Activated CD4-positive, alpha-beta memory T cell treated with anti-CD3 and anti-CD28 coated beads for 36 hours (primary cell): ENCODE data around the gene SDK1. TPM values are rescaled to one million over a fixed set of nuclear protein-coding genes. Genes with fewer than 3 reads are reported as not detected.

Source experiments
- CTCF ChIA-PET: fragments of 350-600 bp; sonication (Branson Sonifier 250); formaldehyde crosslinking; loops from one replicate; lab custom pipeline; 2021; ENCODE audit warnings: antibody characterized with exemption, inconsistent platforms; lab: Charles Lee
- POLR2A ChIA-PET: fragments of 350-600 bp; sonication (Branson Sonifier 250); formaldehyde crosslinking; loops from one replicate; lab custom pipeline; 2021; ENCODE audit warnings: antibody characterized with exemption; lab: Charles Lee
- DNase-seq: peaks from one replicate; pipeline ENCODE4 v3.0.0-alpha.2; 2020
- H3K27ac Mint-ChIP-seq: one replicate; pipeline ENCODE4 v1.8.0; 2021; ENCODE audit warnings: mixed read lengths
- H3K27me3 Mint-ChIP-seq: one replicate; pipeline ENCODE4 v1.8.0; 2021; ENCODE audit warnings: mixed read lengths
- H3K36me3 Mint-ChIP-seq: one replicate; pipeline ENCODE4 v1.8.0; 2021; ENCODE audit warnings: mixed read lengths
- H3K4me1 Mint-ChIP-seq: one replicate; pipeline ENCODE4 v1.8.0; 2021; ENCODE audit warnings: low read depth, mixed read lengths
- H3K4me3 Mint-ChIP-seq: one replicate; pipeline ENCODE4 v1.8.0; 2021; ENCODE audit warnings: mild to moderate bottlenecking, mixed read lengths
- H3K9me3 Mint-ChIP-seq: one replicate; pipeline ENCODE4 v1.8.0; 2021; ENCODE audit warnings: mixed read lengths
- intact Hi-C: fragments of 100-400 bp; cut with micrococcal nuclease; formaldehyde crosslinking; loops from one replicate; pipeline ENCODE4 v1.15.1; 2023
- total RNA-seq, 2 experiments: library from RNA; stranded (reverse); gene quantifications; one replicate each; pipeline ENCODE4 v1.2.3, GENCODE V29; 2021

Gene SDK1
- total RNA-seq, 2 experiments from 2014 or later = 0.14 to 0.24 TPM

DNA sequence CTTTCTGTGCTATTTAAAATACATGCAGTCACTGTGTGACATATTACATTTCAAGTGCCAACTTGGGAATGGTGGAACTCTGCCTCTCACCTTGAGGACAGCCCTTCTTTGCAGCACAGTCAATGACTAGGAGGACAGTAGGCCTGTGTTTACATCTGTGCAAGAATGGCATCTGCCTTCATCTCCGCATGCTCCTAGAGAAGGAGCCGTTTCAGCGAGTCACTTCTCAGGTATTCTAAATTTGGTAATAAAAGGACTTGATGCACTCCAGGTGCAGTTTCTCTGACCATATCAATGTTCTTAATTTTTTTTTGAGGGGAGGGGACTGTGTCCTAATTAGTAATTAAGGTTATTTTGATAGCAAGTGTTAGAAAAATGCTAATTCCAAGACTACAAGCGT is 128.9 kb downstream of the SDK1 start:
- ChIA-PET POLR2A (no interaction called here), CTCF (no interaction called here)
- no peaks in the 10 kb centered on the region for H3K36me3 Mint-ChIP-seq
- no peak overlapping the region for H3K27ac Mint-ChIP-seq
- H3K9me3 Mint-ChIP-seq = no peaks in the 10 kb centered on the region
- no peaks in the 10 kb centered on the region for H3K27me3 Mint-ChIP-seq
- no peak for DNase-seq
- H3K4me1 Mint-ChIP-seq = no peaks in the 10 kb centered on the region
- intact Hi-C loops = no loop called here
- no peak overlapping the region for H3K4me3 Mint-ChIP-seq

- ChIA-PET CTCF (no interaction called here), POLR2A (no interaction called here)
- no peaks in the 10 kb centered on the region for H3K27me3 Mint-ChIP-seq
- no peaks in the 10 kb centered on the region for H3K4me1 Mint-ChIP-seq
- H3K9me3 Mint-ChIP-seq = no peaks in the 10 kb centered on the region
- no peak overlapping the region for H3K4me3 Mint-ChIP-seq
- DNase-seq = no peak
- H3K36me3 Mint-ChIP-seq = no peaks in the 10 kb centered on the region
- H3K27ac Mint-ChIP-seq = no peak overlapping the region
- intact Hi-C loops = no loop called here
Observed at GRCh38 chr7:3430588-3430987, 129.5 kb downstream of the SDK1 start.

GRCh38 chr7:3431306-3431705 is 130.3 kb downstream of the SDK1 start:
- DNase-seq = no peak
- no peaks in the 10 kb centered on the region for H3K4me1 Mint-ChIP-seq
- no peak overlapping the region for H3K4me3 Mint-ChIP-seq
- intact Hi-C loops = no loop called here
- H3K9me3 Mint-ChIP-seq = no peaks in the 10 kb centered on the region
- CTCF ChIA-PET = no interaction called here
- H3K27ac Mint-ChIP-seq = no peak overlapping the region
- no peaks in the 10 kb centered on the region for H3K36me3 Mint-ChIP-seq
- POLR2A ChIA-PET = no interaction called here
- H3K27me3 Mint-ChIP-seq = no peaks in the 10 kb centered on the region

DNA sequence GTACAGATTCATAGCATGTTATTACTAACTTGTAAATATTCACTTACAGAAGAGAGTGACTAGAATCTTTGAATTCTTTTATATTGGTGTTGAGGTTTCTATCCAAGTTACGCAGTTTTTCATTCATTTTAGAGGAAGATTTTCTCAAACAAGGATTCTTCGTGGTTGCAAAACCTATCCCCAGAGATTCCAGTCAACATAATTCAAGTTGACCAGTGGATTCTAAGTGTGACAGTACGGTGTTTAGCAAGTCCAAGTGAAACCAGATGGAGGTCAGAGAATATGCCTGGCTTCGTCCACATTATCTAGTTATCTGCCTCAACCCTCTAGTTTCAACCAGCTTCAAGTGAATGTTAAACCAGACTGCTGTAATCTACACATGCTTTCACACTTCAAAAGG is 131.9 kb downstream of the SDK1 start:
- Mint-ChIP-seq H3K9me3 (no peaks in the 10 kb centered on the region), H3K4me3 (no peak overlapping the region), H3K36me3 (no peaks in the 10 kb centered on the region), H3K27ac (no peak overlapping the region), H3K27me3 (no peaks in the 10 kb centered on the region), H3K4me1 (no peaks in the 10 kb centered on the region)
- DNase-seq = no peak
- ChIA-PET POLR2A (no interaction called here), CTCF (no interaction called here)
- intact Hi-C loops = no loop called here

- no peak overlapping the region for H3K27ac Mint-ChIP-seq
- intact Hi-C loops = no loop called here
- H3K9me3 Mint-ChIP-seq = no peaks in the 10 kb centered on the region
- CTCF ChIA-PET = interaction anchor here (0.7 to 1.0 kb wide), 2 partner anchors 101 to 634 kb away, joined by 3 to 4 read pairs; no protein-coding TSS in a partner anchor
- no peaks in the 10 kb centered on the region for H3K4me1 Mint-ChIP-seq
- no peak overlapping the region for H3K4me3 Mint-ChIP-seq
- no peaks in the 10 kb centered on the region for H3K27me3 Mint-ChIP-seq
- no peaks in the 10 kb centered on the region for H3K36me3 Mint-ChIP-seq
- POLR2A ChIA-PET = no interaction called here
- DNase-seq = no peak
Observed at GRCh38 chr7:3434611-3435010, 133.6 kb downstream of the SDK1 start.

DNA sequence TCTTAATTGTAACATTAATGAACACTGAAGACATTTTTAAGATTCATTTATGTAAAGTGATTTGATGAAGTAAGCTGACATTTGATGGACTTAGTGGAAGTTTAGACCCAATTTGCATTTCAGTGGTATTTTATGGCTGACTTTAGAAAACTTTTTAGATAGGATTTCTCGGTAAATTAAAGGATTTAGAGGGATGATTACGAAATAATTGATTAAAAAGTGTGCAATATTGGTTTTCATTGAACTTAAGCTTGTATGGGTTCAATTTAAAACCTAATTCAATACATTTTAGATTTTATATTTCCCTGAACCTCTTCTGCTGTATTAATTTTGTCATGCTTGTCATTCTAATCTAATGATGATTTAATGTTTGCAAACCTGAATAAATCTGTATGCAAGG is 135.1 kb downstream of the SDK1 start:
- POLR2A ChIA-PET = no interaction called here

GRCh38 chr7:3436746-3437145 is 135.7 kb downstream of the SDK1 start:
- H3K27ac Mint-ChIP-seq = no peak overlapping the region
- no peaks in the 10 kb centered on the region for H3K4me1 Mint-ChIP-seq
- intact Hi-C loops = no loop called here
- no peaks in the 10 kb centered on the region for H3K36me3 Mint-ChIP-seq
- no peak overlapping the region for H3K4me3 Mint-ChIP-seq
- H3K27me3 Mint-ChIP-seq = no peaks in the 10 kb centered on the region
- H3K9me3 Mint-ChIP-seq = no peaks in the 10 kb centered on the region
- ChIA-PET POLR2A (no interaction called here), CTCF (no interaction called here)
- no peak for DNase-seq

More for the DNA sequence above, 135.1 kb downstream of the SDK1 start:
- no peak overlapping the region for H3K4me3 Mint-ChIP-seq
- CTCF ChIA-PET = no interaction called here
- no peaks in the 10 kb centered on the region for H3K27me3 Mint-ChIP-seq
- H3K27ac Mint-ChIP-seq = no peak overlapping the region
- DNase-seq = no peak
- no peaks in the 10 kb centered on the region for H3K4me1 Mint-ChIP-seq
- no peaks in the 10 kb centered on the region for H3K36me3 Mint-ChIP-seq
- intact Hi-C loops = no loop called here
- H3K9me3 Mint-ChIP-seq = no peaks in the 10 kb centered on the region

DNA sequence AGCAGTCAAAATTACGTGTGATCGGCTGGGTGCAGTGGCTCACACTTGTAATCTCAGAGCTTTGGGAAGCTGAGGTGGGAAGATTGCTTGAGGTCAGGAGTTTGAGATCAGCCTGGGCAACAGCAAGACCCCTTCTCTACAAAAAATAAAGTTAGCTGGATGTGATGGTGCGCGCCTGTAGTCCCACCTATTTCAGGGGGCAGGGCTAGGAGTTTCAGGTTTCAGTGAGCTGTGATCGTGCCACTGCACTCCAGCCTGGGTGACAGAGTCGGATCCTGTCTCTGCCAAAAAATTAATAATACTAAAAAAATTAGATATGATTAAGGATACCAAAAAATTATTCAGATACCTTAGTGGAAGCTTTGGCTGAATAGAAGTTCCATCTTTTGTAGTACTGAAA is 136.4 kb downstream of the SDK1 start:
- no peaks in the 10 kb centered on the region for H3K36me3 Mint-ChIP-seq
- no peak overlapping the region for H3K27ac Mint-ChIP-seq
- H3K9me3 Mint-ChIP-seq = no peaks in the 10 kb centered on the region
- ChIA-PET CTCF (no interaction called here), POLR2A (no interaction called here)
- H3K4me3 Mint-ChIP-seq = no peak overlapping the region
- no peaks in the 10 kb centered on the region for H3K4me1 Mint-ChIP-seq
- intact Hi-C loops = no loop called here
- no peaks in the 10 kb centered on the region for H3K27me3 Mint-ChIP-seq
- no peak for DNase-seq

DNA sequence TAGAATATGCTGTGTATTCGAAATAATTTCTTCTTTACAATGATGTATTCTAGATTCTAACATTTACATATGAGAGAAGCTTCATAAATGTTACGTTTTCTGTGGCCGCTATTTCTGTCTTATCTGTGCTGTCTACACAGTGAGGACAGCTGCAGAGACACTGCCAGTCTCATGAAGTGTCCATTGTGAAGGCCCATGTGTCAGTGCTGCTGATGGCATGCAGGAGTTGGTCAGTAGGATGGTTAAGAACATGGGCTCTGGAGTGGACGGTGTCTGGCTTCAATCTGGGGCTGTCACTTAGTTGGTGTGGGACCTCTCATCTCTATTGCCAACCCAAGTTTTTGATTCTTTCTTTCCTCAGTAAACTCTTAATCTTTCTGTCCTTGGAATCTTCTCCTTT is 137.3 kb downstream of the SDK1 start:
- no peaks in the 10 kb centered on the region for H3K27me3 Mint-ChIP-seq
- H3K4me3 Mint-ChIP-seq = no peak overlapping the region
- ChIA-PET POLR2A (no interaction called here), CTCF (no interaction called here)
- no peaks in the 10 kb centered on the region for H3K9me3 Mint-ChIP-seq
- H3K4me1 Mint-ChIP-seq = no peaks in the 10 kb centered on the region
- intact Hi-C loops = no loop called here
- no peaks in the 10 kb centered on the region for H3K36me3 Mint-ChIP-seq
- no peak for DNase-seq
- no peak overlapping the region for H3K27ac Mint-ChIP-seq

GRCh38 chr7:3439333-3440030 is 138.4 kb downstream of the SDK1 start:
- no peak overlapping the region for H3K27ac Mint-ChIP-seq
- ChIA-PET POLR2A (no interaction called here), CTCF (no interaction called here)
- H3K27me3 Mint-ChIP-seq = no peaks in the 10 kb centered on the region
- DNase-seq = no peak
- no peak overlapping the region for H3K4me3 Mint-ChIP-seq
- H3K36me3 Mint-ChIP-seq = no peaks in the 10 kb centered on the region
- no peaks in the 10 kb centered on the region for H3K4me1 Mint-ChIP-seq
- intact Hi-C loops = no loop called here
- peaks cover under 1% of the 10 kb centered on the region for H3K9me3 Mint-ChIP-seq

DNA sequence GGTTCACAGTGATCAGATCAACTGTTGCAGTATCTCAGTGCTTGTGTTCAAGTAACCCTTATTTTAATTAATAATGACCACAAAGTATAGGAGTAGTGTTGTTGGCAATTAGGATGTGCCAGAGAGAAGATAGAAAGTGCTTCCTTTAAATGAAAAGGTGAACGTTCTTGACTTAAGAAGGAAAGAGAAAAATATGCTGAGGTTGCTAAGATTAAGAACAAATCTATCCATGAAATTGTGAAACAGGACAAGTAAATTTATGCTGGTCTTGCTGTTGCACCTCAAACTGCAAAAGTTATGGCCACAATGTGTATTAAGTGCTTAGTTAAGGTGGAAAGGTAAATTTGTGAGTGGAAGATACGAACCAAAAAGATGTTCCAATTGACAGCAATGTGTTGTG is 139.5 kb downstream of the SDK1 start:
- DNase-seq = no peak
- ChIA-PET CTCF (no interaction called here), POLR2A (no interaction called here)
- H3K36me3 Mint-ChIP-seq = no peaks in the 10 kb centered on the region
- peaks cover 5% of the 10 kb centered on the region for H3K9me3 Mint-ChIP-seq
- H3K27me3 Mint-ChIP-seq = no peaks in the 10 kb centered on the region
- H3K4me1 Mint-ChIP-seq = no peaks in the 10 kb centered on the region
- H3K4me3 Mint-ChIP-seq = no peak overlapping the region
- intact Hi-C loops = no loop called here
- no peak overlapping the region for H3K27ac Mint-ChIP-seq

GRCh38 chr7:3443716-3444115 is 142.7 kb downstream of the SDK1 start:
- H3K27ac Mint-ChIP-seq = no peak overlapping the region
- no peaks in the 10 kb centered on the region for H3K36me3 Mint-ChIP-seq
- ChIA-PET POLR2A (no interaction called here), CTCF (no interaction called here)
- no peaks in the 10 kb centered on the region for H3K27me3 Mint-ChIP-seq
- peaks cover 19% of the 10 kb centered on the region for H3K9me3 Mint-ChIP-seq
- intact Hi-C loops = no loop called here
- H3K4me3 Mint-ChIP-seq = no peak overlapping the region
- no peak for DNase-seq
- H3K4me1 Mint-ChIP-seq = no peaks in the 10 kb centered on the region

- Mint-ChIP-seq H3K4me1 (no peaks in the 10 kb centered on the region), H3K36me3 (no peaks in the 10 kb centered on the region), H3K27ac (no peak overlapping the region), H3K4me3 (no peak overlapping the region), H3K9me3 (peaks cover 19% of the 10 kb centered on the region), H3K27me3 (peaks cover 3% of the 10 kb centered on the region)
- ChIA-PET CTCF (no interaction called here), POLR2A (no interaction called here)
- no peak for DNase-seq
- intact Hi-C loops = no loop called here
Observed at GRCh38 chr7:3446786-3447185, 145.7 kb downstream of the SDK1 start.
